Fibroblast of gingiva (primary cell): Measurements from ENCODE around the gene SCYGR2.
A peak's percentile ranks its signal among the peaks of the same experiment; 100 is the strongest.
"Not testable (repeated sequence)": the region's sequence is repeated elsewhere in the genome, so short reads cannot be mapped to it uniquely, and the experiment has no call there.

Experiments
- DNase-seq: peaks from one replicate; pipeline ENCODE4 v3.0.0-alpha.2; 2011; ENCODE audit warnings: low read depth

The SCYGR2 gene, protein sequence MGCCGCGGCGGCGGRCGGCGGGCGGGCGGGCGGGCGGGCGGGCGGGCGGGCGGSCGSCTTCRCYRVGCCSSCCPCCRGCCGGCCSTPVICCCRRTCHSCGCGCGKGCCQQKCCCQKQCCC

DNA sequence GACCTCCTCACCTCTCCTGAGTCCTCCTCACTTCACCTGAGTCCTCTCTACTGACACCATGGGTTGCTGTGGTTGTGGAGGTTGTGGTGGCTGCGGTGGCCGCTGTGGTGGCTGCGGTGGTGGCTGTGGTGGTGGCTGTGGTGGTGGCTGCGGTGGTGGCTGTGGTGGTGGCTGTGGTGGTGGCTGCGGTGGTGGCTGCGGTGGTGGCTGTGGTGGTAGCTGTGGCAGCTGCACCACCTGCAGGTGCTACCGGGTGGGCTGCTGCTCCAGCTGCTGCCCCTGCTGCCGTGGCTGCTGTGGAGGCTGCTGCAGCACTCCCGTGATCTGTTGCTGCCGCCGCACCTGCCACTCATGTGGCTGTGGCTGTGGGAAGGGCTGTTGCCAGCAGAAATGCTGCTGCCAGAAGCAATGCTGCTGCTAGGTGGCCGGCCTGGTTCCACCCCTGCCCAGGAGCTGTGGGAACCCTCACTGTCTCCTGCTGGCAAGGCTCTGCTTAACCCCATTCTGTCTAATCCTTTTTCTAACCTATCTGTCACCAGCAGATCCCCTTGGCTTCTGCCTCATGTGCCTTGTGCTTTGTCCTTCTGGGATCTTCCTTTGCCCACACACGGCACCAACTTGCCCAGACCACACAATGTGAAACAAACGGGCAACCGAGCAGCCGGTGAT is at the start of gene SCYGR2:
Gene SCYGR2 (plus strand): TSS at position 59 of the 669 bp plus-strand sequence. CDS start 0 bp downstream, at position 59.
- DNase-seq = not testable (repeated sequence)

DNA sequence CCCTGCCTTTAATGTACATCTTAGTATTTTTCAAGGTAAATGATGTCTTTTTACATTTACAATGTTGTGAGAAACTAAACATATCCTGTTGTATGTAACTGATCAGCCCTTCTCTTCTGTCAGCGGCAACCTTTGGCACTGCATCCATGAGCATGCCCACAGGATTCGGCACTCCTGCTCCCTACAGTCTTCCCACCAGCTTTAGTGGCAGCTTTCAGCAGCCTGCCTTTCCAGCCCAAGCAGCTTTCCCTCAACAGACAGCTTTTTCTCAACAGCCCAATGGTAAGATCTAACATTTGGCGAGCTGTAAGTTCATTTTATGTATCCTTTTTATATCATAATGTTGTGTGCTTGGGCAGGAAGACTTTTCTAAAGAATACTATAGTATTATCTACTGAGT is 46.9 kb upstream of the SCYGR2 start:
- DNase-seq = no peak

DNA sequence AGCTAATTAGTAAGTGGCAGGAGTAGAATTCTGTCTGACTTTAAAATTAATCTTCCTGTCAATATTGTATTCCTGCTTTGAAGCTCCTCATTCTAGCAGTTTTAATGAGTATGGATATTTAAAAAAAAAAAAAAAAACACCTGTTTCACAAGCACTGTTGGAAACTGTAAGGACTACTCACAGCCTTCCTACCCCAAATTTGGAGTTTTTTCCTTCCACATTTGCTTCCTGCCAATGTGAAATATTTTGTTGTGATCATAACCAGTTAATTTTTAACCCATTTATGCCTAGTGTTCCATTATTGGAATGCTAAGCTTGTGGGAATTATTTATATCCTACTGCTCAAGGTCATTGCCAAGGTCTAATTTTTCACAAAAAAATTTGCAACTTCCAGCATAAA is 36.1 kb upstream of the SCYGR2 start:
- no peak for DNase-seq

- no peak for DNase-seq
Observed at GRCh38 chr2:227565080-227565479, 33.6 kb upstream of the SCYGR2 start.

- DNase-seq = no peak
Observed at GRCh38 chr2:227566012-227566411, 32.7 kb upstream of the SCYGR2 start.

DNA sequence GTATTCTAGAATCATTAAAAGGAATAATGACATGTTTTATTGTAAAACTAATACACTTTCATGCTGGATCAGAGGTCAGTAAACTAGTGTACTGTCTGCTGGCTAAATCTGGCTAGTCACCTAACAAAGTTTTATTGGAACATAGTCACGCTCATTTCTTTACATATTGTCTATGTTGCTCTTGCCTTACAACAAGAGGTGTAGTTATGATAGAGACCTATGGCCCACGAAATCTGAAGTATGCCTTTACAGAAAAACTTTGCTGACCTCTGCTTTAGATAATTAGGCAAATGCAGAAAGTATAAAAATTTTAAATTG is 29.9 kb upstream of the SCYGR2 start:
- DNase-seq = no peak

- no peak for DNase-seq
Observed at GRCh38 chr2:227570615-227571014, 28.1 kb upstream of the SCYGR2 start.

DNA sequence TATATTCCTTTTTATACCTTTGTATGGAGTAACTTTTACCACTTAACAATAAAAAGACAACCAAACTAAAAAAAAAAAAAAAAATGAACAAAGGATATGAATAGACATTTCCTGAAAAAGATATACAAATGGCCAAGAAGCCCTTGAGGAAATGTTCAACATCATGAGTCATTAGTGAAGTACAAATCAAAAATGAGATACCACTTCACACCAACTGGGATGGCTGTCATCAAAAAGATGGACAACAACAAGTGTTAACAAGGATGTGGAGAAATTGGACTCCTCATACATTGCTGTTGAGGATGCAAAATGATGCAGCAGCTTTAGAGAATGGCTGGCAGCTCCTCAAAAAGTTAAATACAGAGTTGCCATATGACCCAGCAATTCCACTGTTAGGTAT is 22.6 kb upstream of the SCYGR2 start:
- no peak for DNase-seq

DNA sequence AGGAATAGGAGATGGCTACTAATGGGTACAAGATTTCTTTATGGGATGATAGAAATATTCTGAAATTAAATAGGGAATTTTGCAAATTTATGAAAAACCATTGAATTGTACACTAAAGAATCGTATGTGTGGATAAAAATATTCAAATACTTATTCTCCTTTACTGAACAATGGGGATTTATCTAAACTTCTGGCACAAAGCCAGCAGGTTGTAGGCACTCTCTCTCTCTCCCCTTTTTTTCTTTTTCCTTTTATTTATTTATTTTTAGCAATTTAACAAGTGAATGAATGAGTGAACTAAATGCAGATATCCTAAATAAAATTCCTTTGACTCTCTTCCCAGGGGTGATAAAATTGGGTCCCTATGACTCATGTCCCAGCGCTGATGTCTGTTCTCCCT is 21.9 kb upstream of the SCYGR2 start:
- DNase-seq = no peak

DNA sequence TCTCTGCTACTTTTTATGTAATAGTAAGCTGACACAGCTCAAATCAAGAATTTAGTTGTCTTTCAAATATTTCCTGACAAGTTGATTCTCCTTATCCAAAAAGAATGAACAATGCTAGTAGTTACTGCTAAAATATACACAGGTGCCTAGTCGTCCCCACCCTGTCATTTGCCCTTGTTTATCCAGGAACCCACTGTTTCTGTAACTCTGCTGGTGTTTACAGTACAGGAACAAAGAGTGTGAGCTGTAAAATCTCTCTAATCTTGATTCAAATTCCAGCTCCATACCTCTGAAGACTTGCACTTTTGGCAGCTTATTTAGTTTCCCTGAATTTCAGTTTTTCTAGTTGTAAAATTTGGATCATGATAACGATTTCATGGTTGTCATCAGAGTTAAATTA is 21.1 kb upstream of the SCYGR2 start:
- no peak for DNase-seq

GRCh38 chr2:227578642-227579041 is 20.1 kb upstream of the SCYGR2 start:
- DNase-seq = no peak

GRCh38 chr2:227579791-227580190 is 18.9 kb upstream of the SCYGR2 start:
- no peak for DNase-seq

- no peak for DNase-seq
Observed at GRCh38 chr2:227582369-227582768, 16.3 kb upstream of the SCYGR2 start.

DNA sequence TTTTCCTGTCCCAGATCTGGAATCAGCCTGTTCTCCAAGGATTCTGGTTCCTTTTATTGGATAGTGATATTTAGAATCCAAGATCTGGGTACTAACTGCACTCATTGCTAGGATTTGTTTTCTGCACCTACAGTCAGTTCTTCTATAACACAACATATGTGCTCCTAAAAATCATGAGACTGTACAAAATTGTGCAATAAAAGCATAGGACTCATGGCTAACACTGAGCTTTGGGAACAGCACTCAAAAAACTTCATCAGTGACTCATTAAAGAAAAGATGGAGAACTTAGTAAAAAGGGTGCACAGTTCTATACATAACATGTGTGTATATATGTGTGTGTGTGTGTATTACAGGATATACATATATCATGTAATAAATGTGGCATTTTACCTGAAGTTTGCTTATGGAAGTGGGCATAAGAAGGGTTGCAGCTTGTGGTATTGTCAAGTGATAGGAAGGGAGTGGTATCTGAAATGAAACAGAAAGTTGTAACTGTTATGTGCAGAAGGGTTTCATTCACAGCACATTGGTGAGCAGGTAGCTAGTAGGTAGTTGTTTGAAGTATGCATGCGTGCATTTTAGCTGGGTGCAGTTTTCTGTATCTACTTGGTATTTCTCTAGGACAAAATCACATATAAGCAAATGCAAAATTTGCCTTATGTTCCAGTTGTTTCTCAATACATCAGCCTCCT is 5.9 kb upstream of the SCYGR2 start:
- DNase-seq = no peak

DNA sequence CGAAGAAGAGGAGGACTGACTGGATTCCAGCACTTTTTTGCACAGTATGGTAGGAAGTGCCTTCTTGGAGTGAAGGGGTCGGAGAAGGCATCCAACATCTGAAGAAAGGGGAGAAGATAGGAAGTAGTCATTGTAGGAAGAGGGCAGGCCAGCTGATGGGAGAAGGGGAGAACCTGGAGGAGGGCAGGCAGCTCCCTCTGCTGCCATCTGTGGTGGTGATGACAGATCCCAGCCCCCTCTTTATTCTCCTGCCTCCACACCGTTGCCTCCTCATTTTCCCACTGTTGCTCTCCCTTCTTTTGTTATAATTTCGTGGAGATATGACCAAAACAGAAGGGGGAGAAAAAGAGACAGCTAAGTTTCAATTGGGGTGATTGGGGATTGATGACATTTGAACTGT is 2.9 kb upstream of the SCYGR2 start:
- no peak for DNase-seq

DNA sequence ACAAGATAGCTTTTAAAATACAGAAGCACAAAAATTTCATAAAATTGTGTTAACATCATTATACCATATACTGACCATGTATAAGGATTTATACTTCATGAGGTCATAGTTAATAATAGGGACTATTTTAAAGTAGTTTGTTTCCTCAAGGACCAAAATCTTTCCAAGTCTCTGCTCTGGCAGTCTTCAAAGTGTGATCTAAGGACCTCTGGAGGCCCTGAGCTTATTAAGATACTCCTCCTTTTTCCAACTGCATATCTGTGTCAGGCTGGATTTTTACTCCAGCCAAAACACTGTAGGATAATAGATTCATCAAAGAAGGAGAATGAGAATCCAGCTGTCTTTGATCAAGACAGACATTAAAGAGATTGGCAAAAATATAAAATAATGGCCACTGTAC is 1.7 kb upstream of the SCYGR2 start:
- no peak for DNase-seq

GRCh38 chr2:227597998-227598397 is 695 bp upstream of the SCYGR2 start:
- DNase-seq = no peak

- no peak for DNase-seq
Observed at GRCh38 chr2:227602358-227602757, 3.7 kb downstream of the SCYGR2 start.

DNA sequence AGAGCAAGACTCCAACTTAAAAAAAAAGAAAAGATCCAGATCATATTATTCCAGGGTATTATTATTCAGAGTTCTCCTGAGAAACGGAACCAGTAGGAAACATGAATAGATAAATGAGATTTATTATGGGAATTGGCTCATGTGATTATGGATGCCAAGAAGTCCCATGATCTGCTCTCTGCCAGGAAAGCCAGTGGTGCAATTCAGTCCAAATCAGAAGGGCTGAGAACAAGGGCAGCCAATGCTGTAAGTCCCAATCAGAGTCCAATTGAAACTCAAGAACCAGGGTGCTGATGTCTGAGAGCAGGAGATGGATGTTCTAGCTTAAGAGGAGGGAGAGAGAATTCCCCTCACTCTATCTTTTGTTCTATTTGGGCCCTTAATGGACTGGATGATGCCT is 7.8 kb downstream of the SCYGR2 start:
- peak; percentile 66 for DNase-seq

DNA sequence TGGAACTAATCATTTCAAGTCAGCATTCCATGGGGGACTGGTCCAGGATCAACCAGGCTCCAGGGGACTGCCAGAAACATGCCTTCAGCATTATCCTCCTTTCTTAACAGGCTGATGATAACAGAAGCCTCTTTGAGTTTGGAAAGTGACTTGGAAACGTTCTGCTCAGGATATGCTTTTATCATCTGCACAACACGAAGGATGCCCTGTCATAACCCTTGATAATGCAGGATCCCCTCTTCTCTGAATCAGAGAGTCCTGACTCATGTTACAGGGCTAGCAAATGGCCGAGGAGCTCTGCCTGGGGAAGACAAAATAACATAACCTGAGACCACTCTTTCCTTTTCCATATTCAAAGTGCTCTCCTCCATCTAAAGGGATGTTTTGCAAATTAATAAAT is 9.2 kb downstream of the SCYGR2 start:
- no peak for DNase-seq

- no peak for DNase-seq
Observed at GRCh38 chr2:227608561-227609338, 10.1 kb downstream of the SCYGR2 start.

DNA sequence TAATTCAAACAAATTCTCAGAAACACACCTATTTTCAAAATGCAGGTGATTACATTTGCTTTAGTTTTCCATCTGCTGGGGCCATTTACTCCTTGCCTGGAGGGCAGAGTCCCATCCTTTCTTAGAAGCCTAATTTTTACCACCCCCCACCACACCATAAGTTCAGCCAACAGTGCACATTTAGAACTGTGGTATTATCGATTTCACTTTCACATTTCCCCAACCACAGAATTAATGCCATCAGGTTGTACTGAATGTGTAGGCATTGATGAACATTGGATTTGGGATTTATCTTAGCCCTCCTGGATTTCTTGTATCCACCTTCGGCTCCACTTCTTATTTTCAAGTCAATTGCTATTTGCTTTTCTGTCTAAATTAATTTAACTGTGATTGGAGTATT is 11.4 kb downstream of the SCYGR2 start:
- no peak for DNase-seq
